Kidney tubule cell (primary cell): ENCODE results near the gene MITF.
"Not testable (repeated sequence)": the region's sequence is repeated elsewhere in the genome, so short reads cannot be mapped to it uniquely, and the experiment has no call there.

Experiments used
- DNase-seq: peaks from one replicate; pipeline ENCODE4 v3.0.0-alpha.2; 2018; ENCODE audit warnings: low spot score

The MITF gene

DNA sequence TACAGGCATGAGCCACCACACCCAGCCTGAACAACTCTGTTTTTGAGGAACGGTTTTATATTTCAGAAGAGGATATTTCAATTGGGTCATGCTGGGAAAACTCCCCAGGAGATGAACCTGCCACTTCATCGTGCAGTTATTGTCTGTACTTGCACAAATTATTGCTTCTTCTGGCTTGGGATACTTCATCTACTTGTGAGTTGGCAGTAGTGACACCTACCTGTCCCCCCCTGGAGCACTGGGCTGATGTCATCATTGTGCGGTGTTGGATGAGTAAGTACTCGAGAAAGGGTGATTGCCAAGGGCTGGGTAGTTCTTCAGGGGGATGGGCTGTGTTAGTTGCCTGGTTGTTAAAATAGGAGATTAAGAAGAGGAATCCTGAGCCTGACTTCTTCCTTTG lies 175.1 kb downstream of the MITF start:
- peak; percentile 95 for DNase-seq

DNA sequence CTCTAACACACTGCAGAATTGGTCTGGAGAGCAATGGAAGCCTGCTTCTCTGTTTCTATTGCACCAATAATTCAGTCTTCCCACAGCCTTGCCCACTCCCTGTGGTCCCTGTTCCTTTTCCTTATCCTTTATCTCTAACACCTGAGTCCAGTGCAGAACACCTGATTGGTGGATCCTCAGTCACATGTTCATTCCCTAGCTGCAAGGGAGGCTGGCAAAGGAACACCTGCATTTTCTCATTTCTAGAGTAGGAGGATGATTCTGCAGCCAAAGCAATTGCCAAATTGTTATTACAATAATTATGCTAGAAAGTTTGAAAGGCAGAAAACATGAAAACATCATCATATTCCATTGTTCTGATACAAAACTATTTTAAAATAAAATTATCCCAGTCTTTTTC lies 176.5 kb downstream of the MITF start:
- DNase-seq, result no peak

DNA sequence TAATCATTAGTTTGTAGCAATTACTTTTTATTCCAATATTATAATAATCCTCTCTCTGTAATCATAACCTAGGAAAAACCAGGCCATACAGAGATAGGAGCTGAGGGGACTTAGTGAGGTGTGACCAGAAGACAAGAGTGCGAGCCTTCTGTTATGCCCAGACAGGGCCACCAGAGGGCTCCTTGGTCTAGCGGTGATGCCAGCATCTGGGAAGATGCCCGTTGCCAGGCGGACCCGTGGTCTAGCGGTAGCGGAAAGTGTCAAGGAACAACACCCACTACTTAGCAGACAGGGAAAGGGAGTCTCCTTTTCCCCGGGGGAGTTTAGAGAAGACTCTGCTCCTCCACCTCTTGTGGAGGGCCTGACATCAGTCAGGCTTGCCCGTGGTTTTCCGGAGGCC lies 180.7 kb downstream of the MITF start:
- DNase-seq, result not testable (repeated sequence)

DNA sequence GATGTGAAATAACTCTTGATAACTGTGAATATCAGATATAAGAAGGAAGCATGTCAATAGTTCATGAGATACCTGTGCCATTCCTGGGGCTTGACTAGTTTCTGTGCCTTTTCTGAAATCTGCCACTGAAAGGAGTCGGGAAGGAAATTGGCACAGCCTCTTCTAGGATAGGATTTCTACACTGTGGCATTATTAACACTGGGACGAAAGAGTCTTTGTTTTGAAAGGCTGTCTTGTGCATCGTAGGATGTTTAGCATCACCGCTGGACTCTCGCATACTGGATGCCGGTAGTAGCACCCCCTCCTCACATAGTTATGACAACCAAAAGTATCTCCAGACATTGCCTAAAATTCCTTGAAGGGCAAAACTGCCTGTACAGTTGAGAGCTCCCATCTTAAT lies 182.4 kb downstream of the MITF start:
- DNase-seq, result no peak

DNA sequence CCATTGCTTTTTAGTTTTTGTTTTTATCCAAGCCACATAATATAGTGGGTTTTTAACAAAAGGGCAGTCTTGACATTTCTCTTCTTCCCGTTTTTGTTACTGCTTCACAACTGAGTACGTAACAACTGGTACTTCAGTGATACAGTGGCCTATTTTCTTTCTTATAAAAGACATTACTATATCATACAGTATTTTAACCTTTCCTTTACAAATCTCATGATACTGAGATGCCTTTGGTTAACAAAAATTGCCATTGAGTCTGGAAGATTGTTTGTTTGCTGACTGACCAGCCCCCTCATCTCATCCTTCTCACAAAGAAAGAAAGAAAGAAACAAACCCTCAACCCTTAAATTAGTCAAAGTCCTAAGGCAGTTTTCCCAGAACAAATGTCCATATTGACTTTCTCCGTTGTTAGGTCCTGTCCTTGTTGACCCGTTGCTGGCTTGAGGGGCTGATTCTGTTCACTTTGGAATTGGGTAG lies 183.3 kb downstream of the MITF start:
- DNase-seq, result no peak

DNA sequence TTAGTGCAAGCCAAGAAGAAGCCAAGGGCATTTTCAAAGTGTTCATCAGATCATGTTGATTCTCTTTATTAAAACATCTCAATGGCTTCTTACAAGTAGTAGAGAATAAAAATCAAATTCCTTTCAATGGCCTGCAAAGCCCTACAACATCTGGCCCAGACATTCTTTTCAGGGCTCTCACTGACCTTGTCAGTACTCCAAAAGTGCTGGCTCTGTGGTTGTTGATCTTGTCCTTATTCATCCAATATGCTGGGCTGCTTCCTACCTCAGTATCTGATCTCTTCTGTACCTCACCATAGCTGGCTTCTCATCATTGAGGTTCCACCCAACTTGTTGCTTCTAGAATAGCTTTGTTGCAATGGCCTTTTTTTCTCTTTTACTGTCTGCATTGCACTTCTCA lies 186.2 kb downstream of the MITF start:
- DNase-seq, result no peak

DNA sequence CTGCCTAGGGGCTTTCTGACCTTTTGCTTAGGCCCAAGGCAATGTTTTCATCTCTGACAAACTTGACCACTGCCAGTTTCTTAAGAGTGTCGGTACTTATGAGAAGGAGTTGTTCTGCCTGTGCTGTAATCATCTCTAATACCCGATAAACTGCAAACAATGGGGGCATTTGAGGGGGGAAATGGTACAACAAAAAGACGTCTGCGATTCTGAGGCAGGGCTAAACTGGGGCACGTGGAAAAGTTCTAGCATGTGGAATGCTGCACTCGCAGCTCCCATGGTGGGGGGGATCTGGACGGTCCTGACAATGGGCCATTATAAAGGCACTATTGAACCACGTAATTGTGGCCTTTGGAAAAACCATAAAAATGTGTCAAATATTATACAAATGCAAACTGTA lies 187.1 kb downstream of the MITF start:
- DNase-seq, result no peak

DNA sequence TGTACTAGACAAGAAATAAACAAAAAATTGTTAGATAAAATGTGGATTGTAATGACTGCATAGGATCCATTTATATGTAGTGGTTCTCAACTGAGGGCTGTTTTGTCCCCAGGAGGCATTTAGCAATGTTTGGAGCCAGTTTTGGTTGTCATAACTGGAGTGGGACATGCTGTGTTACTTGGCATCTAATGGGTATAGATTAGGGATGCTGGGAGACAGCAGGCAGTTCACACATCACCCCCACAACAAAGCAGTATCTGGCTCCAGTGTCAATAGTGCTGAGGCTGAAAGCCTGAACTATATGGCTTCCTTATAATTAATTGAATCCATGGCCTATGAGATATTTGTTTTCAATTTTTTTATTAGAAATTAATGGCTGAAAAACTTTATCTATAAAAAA lies 188.3 kb downstream of the MITF start:
- DNase-seq, result no peak

DNA sequence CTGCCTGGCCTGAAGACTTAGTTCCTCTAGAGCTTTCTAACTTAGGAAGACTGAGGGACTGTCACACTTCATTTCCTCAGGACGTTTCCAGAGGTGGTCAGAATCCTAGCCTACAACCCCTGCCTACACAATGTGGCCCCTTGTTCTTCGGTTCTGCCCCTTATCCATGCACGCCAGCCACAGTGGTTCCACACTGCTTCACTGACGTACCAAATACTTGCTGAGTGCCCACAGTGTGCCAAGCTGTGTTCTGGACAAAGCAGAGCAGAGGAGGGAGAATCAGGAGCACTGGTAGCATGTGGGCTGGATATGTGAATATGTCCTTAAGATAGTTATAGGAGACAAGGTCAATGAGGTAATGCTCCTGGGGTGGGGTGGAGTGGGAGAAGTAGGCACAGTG lies 189.8 kb downstream of the MITF start:
- no peak for DNase-seq

DNA sequence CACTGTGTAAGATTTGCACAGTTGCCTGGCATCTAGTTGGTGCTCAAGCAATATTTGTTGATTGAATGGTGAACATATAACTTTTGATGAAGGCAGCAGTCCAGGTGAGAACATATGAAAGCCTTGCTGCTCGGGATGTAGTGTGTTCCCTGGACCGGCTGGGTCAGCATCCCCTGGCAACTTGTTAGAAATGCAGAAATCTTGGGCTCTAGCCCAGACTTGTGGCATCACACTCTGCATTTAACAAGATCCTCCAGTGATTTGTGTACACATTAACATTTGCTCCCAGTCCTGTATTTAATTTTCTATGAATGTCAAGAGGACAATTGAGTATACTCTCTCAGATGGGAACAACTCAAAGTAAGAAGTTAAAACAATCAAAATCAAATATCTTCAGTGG lies 191.3 kb downstream of the MITF start:
- DNase-seq, result no peak

DNA sequence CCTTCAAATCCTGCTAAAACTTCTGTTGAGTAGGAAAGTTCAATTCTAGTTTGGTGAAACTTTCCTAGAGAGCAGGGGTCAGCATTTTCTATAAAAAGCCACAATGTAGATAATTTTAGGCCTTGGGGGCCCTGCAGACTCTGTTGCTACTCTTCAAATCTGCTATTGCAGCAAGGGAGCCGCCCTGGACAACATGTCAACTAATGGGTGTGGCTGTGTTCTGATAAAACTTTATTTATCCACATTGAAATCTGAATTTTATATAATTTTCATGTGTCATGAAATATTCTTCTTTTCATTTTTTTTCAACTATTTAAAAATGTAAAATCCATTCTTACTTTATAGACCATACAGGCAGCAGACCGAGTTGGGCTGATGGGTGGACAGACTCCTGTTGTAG lies 192.8 kb downstream of the MITF start:
- no peak for DNase-seq

DNA sequence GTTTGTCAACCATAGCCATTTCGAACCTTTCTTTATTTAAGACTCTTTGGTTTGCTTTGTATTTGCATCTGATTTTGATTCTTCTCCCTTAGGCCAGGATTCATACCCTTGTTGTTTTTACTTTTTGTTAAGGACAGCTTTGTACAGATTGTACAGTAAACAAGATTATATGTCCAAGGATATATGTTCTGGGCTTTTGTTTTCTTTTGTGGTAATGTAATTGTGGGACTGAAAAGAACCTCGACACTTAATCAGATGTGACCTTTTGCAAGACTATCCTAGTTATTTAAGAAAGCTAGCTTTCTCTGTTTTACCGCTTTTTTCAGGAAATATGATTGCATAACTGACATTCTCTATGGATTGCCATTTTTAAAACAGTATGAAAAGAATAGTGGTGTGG lies 193.2 kb downstream of the MITF start:
- DNase-seq, result no peak

DNA sequence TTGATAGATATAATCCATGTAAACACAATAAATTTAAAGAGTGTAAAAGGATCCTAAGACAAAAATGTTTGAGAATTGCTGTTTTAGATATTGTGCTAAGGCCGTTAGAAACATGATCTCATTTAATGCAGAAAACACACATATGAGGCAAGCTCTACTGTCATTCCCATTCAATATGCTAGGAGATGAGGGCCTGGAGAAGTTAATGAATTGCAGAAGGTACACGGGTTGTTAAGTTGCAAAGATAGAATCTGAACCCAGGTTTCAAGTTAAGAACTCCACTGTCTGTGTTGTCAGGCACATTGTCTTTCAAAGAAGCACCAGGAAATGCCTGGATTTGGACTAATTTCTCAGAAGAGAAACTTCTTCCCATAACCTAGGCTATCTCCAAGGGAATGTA lies 195.1 kb downstream of the MITF start:
- DNase-seq, result peak; percentile 30

DNA sequence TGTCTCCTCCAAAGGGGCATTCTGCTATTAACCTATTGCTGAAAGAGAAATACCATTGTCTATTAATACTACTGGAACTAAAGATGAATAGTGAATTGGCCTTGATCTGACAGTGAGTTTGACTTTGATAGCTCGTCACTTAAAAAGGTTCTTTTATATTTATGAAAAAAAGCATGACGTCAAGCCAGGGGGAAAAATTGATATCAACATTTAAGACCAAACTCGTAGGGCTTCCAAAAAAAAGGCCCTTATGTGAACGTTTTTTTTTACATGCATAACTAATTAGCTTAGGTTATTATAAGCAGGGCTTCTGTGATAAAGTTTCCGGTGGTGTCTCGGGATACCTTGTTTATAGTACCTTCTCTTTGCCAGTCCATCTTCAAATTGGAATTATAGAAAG lies 197.0 kb downstream of the MITF start:
- DNase-seq, result no peak

DNA sequence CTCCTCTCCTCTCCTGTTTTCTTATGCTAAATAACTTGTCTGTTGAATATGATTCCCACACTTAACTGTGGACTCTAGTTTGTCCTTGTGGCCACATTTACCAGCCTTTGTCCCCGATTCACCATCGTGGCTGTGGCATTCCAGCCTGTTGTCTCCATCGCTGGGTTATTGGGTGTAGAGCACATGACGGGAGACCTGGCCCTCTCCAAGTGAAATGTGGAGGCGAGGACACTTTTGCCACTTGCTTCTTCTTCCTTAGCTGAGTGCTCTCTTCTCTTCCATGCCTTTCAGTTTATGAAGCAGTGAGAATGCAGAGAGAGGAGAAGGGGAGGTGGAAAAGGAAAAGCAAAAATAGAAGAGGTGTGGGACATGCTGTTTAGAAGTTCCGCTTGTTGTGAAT lies 198.8 kb downstream of the MITF start:
- no peak for DNase-seq

DNA sequence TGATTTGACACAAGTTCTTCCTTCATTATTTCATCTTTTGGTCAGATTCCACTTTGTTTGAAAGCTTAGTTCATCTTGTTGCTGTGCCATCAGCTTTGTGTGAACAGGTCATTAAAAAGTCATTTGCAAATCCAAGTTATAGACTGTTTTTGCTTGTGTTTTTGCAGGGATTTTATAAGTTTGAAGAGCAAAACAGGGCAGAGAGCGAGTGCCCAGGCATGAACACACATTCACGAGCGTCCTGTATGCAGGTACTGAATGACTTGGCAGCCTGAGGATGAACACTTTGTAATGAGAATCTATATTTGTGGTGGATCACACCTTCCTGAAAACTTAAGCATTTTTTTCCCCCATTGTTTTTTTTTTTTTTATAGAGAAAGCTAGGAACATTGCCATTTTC lies 199.7 kb downstream of the MITF start:
- DNase-seq, result no peak

DNA sequence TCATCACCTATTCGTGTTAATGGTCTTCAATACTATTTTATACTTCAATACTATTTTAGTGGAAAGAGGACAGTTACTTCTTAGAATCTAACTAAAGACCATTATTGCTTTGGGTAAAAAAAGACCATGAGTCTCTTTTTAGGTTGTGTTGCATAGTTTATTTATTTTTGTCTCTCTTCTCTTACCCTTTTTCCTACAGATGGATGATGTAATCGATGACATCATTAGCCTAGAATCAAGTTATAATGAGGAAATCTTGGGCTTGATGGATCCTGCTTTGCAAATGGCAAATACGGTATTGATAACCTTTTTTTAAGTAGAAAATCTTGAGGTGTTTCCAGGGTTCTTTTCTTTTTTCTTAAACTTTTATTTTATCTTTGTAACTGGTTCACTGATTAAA lies 201.8 kb downstream of the MITF start:
- no peak for DNase-seq

DNA sequence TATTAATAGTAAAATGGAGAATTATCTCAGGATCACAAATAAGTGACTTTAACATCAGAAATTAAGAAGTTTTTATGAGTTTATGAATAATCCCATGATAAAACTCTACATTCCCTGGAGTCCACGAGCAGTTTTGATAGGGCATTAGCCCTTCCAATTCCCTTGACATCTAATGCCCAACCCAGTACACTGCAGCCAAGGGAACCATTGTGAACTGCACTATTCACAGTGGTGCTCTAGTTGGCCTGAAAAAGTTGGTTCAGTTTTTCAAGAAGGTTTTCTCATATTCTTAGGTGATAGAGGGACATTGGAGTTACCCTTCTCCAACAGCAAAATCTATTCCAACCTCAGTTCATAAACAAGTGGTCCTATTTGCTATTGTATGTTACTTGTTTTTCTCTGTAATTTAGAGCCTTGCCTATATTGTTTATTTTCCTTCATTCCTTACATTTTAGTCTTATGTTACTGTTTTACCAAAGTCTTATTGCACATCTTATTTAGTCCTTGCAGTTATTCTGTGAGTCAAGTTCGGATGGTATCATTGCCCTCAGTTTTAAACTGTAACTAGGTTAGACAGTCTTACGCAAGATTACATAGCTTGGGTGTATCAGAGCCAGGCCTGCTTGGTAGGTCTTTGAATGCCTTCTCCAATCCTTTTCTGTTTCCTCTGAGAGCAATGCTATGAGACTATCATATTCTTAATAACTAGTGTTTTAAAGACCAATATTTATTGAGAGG lies 202.3 kb downstream of the MITF start:
- DNase-seq, result peak; percentile 82

DNA sequence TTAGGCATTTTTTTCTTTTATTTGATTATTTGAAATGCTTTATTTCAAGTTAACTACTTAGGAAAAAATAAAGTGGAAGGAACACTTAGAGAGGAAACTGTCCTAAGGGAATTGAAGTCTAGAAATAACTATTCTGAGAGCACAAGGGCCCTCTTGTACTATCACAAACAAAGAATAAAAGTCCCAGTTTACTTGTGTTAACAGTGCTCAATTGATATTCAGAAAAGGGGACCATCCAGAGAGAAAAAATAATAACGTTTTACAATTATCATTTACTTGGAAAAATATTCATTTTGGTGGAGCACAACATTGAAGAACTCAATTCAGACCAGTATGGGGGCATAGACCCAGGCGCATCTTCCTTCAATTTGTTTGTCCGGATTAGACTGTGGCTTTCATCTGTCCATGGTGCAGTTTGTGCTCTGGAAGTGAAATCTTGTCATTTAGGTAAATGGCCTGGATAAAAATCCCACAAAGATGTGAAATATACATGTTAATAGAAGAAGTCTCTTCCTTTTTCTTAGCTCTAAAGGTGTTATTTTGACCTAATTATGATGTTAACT lies 205.7 kb downstream of the MITF start:
- no peak for DNase-seq

DNA sequence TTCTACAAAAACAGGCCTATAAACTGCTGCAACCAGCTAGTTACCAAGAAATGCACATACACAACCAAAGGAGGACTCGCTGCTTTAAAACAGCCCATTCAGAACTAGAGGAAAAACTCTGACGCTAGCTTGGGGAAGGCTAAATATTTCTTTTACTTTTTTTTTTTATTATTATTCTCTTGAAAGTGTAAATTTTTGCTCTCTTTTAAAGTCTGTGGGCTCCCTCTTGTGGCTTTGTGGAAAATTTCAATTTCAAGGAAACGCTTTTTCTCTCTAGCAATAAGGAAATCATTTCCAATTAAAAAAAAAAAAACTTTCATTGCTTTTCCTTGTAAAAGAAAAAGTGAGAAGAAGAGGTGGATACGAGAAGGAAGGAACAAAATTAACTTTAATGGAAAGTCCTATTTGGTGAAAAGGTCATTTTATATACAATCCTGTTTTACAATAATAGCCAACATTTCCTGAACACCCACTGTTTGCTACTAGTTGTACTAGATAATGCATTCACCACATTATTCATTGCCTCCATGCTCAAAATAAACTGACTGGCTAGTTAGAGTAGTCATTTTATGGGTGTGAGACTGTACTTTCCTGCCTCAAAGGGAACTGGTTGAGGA lies 209.1 kb downstream of the MITF start:
- DNase-seq, result peak; percentile 67

DNA sequence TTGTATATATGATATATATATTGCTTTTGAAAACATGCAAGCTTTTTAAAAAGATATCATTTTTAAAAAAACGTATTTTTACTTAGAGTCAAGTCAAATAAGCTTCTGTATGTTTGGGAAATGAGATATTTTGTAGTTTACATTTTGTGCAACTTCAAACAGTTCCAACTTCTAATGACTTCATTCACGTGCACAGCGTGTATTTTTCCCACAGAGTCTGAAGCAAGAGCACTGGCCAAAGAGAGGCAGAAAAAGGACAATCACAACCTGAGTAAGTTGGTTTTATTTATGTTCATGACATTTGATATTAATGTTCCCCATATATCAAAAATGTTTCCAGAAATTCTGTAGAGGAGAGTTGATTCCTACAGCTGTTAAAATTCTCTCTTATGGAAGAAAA lies 212.4 kb downstream of the MITF start:
- no peak for DNase-seq

DNA sequence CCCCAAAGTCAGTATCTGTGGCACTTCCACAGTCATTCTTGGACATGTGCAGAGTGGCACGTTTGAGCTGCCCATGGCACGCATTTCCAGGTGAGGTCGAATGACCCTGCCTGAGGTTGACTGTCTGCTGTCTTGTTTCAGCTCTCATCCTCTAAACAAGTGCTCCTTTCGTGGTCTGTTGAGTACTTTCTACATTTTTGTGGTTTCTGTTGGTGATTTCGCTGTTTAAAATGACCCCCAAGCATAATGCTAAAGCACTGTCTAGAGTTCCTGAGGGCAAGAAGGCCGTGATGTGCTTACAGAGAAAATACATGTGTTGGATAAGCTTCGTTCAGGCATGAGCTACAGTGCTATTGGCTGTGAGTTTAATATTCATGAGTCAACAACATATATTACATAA lies 220.3 kb downstream of the MITF start:
- DNase-seq, result peak; percentile 21

DNA sequence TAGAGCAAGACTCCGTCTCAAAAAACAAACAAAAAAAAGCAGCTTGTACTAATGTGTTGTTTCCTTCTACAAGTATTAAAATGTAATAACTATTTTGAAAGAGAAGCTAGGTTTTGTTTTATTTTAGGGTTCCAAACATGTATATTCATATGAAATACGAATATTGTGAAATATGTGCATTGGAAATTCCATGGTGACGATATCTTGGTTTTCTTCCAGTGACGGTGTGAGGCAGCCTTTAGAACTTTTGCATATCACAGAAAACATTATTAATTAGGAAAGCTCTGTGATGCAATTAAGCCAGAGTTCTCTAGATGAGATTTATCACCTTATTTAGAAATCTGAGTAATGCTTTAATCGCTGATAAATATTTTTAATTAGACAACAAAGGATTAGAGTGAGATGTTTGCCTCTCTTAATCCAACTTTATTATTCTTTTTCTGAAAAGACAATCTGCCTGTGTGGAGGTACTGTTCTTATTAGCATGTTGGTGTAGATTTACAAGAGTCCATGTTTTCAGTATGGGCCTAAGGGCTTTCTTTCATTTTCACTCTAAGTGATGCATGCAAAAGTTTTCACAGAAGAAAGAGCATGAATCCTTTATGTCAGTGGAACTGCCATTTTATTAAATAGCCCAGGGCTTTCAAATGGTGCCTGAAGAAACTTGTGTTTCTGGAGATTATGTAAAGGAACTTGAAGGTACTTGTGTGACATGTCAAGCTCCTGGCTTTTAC lies 222.6 kb downstream of the MITF start:
- no peak for DNase-seq
